Measurements from ENCODE around the gene CTSD. TPM values are rescaled to one million over a fixed set of nuclear protein-coding genes. Genes with fewer than 3 reads are reported as not detected.
A peak's percentile ranks its signal among the peaks of the same experiment; 100 is the strongest.

CTSD gene
- 194 to 199 TPM (median 198 TPM) in 3 replicates for total RNA-seq (2021)
- Bru-seq, nascent RNA, result percentile 62 among the genes with signal in this experiment
- long read RNA-seq, experiment 1, transcript CTSD-201 (9 exons, 2,123 nt), result major isoform, 623 of 696 reads
- long read RNA-seq, experiment 1, partial matches to known transcripts, result 56 of 696 reads
- long read RNA-seq, experiment 1, other reads (novel, unspliced or antisense), result 15 of 696 reads
- long read RNA-seq, experiment 2, transcript CTSD-201 (9 exons, 2,123 nt), result major isoform, 197 of 263 reads
- long read RNA-seq, experiment 2, partial matches to known transcripts, result 54 of 263 reads
- long read RNA-seq, experiment 2, other reads (novel, unspliced or antisense), result 11 of 263 reads
- long read RNA-seq, experiment 3, transcript CTSD-201 (9 exons, 2,123 nt), result major isoform, 132 of 149 reads
- long read RNA-seq, experiment 3, partial matches to known transcripts, result 13 of 149 reads
- long read RNA-seq, experiment 3, other reads (novel, unspliced or antisense), result 4 of 149 reads

DNA sequence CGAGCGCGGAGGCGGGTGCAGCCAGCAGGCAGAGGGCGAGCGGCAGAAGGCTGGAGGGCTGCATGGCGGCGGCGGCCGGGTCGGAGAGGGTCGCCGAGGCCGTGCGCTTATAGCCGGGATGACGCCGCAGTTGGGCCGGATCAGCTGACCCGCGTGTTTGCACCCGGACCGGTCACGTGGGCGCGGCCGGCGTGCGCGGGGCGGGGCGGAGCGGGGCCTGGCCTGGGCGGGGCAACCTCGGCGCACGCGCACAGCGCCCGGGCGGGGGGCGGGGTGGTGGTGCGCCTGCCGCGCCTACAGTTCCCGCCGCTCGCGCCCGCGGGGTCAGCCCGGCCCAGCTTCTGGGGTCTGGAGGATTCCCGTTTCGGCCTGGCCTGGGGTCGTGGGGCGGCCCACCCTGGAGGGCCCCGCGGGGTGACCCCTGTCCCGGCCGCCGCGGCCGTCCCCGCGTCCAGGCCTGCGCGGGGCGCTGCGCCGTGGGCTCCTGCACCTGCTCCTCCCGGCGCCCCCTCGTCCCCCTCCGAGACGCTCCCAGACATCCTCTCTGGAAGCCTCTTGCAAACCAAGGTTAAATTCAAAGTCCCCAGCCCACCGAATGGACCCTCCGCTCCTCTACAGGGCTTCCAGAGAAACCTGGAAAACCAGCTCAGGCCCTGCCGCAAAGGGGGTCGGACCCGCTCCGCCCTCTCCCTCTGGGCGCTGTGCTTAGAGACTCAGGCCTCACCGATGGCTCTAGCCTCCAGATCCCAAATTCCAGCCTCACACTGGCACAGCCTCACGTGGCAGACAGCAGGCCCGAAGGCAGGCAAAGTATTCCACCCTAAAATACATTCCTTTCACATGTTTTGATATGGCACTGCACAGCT lies at the start of gene CTSD:
TSS of gene CTSD (minus strand) at position 132 of the 866 bp plus-strand sequence. CDS start at position 64, 68 bp downstream.
- no peaks in the 10 kb centered on the region for H3K9me3 Mint-ChIP-seq
- CTCF ChIA-PET, result interaction anchor here (0.6 to 1.8 kb wide), 12 partner anchors 24 to 394 kb away, joined by 3 to 14 read pairs (median 5); no protein-coding TSS in a partner anchor
- peak within 1 kb of the TSS; percentile 93 for H3K4me3 Mint-ChIP-seq
- peak; percentile 73 for ATAC-seq
- H3K36me3 Mint-ChIP-seq, result no peaks in the 10 kb centered on the region
- 0 out of 2 replicates have a peak, but pooled peaks cover 3% of the 10 kb centered on the region for H3K27me3 Mint-ChIP-seq (ENCODE audit: low read depth)
- peak; percentile 87 for DNase-seq (ENCODE audit: low spot score)
- POLR2A ChIA-PET, result interaction anchor here (0.6 to 0.7 kb wide), 2 partner anchors 62 to 216 kb away, joined by 4 to 6 read pairs; no protein-coding TSS in a partner anchor
- 0 out of 2 replicates have a peak, but pooled peaks cover 3% of the 10 kb centered on the region for H3K4me1 Mint-ChIP-seq
- H3K27ac Mint-ChIP-seq, result peak within 1 kb of the TSS; percentile 91
- TF ChIP-seq, protein P1, sequence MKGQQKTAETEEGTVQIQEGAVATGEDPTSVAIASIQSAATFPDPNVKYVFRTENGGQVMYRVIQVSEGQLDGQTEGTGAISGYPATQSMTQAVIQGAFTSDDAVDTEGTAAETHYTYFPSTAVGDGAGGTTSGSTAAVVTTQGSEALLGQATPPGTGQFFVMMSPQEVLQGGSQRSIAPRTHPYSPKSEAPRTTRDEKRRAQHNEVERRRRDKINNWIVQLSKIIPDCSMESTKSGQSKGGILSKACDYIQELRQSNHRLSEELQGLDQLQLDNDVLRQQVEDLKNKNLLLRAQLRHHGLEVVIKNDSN (CRISPR knock-in tag; IDR thresholded peaks at IDR 0.05), result peak; percentile 96
- TF ChIP-seq SMAD3 (CRISPR knock-in tag; IDR thresholded peaks at IDR 0.05; ENCODE audit: borderline replicate concordance), result 0 out of 2 replicates have a peak, but pooled peaks have one; percentile 36
- TF ChIP-seq, protein P2, sequence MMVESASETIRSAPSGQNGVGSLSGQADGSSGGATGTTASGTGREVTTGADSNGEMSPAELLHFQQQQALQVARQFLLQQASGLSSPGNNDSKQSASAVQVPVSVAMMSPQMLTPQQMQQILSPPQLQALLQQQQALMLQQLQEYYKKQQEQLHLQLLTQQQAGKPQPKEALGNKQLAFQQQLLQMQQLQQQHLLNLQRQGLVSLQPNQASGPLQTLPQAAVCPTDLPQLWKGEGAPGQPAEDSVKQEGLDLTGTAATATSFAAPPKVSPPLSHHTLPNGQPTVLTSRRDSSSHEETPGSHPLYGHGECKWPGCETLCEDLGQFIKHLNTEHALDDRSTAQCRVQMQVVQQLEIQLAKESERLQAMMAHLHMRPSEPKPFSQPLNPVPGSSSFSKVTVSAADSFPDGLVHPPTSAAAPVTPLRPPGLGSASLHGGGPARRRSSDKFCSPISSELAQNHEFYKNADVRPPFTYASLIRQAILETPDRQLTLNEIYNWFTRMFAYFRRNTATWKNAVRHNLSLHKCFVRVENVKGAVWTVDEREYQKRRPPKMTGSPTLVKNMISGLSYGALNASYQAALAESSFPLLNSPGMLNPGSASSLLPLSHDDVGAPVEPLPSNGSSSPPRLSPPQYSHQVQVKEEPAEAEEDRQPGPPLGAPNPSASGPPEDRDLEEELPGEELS (CRISPR knock-in tag; IDR thresholded peaks at IDR 0.05), result peak; percentile 76; the same call in 1 of the 2 replicates
- TF ChIP-seq GABPB1 (CRISPR knock-in tag; IDR thresholded peaks at IDR 0.05), result peak; percentile 44; the same call in 1 of the 2 replicates
- peak; percentile 80 for TF ChIP-seq SP1 (CRISPR knock-in tag; conservative IDR thresholded peaks at IDR 0.05)
- TF ChIP-seq ZNF317 (CRISPR knock-in tag; IDR thresholded peaks at IDR 0.05; ENCODE audit: borderline replicate concordance, low read depth), result no peak; the same call in 1 of the 2 replicates
- TF ChIP-seq, protein P3, sequence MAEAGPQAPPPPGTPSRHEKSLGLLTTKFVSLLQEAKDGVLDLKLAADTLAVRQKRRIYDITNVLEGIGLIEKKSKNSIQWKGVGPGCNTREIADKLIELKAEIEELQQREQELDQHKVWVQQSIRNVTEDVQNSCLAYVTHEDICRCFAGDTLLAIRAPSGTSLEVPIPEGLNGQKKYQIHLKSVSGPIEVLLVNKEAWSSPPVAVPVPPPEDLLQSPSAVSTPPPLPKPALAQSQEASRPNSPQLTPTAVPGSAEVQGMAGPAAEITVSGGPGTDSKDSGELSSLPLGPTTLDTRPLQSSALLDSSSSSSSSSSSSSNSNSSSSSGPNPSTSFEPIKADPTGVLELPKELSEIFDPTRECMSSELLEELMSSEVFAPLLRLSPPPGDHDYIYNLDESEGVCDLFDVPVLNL (CRISPR knock-in tag; IDR thresholded peaks at IDR 0.05; ENCODE audit: borderline replicate concordance, low read depth), result no peak
- TF ChIP-seq, protein P4, sequence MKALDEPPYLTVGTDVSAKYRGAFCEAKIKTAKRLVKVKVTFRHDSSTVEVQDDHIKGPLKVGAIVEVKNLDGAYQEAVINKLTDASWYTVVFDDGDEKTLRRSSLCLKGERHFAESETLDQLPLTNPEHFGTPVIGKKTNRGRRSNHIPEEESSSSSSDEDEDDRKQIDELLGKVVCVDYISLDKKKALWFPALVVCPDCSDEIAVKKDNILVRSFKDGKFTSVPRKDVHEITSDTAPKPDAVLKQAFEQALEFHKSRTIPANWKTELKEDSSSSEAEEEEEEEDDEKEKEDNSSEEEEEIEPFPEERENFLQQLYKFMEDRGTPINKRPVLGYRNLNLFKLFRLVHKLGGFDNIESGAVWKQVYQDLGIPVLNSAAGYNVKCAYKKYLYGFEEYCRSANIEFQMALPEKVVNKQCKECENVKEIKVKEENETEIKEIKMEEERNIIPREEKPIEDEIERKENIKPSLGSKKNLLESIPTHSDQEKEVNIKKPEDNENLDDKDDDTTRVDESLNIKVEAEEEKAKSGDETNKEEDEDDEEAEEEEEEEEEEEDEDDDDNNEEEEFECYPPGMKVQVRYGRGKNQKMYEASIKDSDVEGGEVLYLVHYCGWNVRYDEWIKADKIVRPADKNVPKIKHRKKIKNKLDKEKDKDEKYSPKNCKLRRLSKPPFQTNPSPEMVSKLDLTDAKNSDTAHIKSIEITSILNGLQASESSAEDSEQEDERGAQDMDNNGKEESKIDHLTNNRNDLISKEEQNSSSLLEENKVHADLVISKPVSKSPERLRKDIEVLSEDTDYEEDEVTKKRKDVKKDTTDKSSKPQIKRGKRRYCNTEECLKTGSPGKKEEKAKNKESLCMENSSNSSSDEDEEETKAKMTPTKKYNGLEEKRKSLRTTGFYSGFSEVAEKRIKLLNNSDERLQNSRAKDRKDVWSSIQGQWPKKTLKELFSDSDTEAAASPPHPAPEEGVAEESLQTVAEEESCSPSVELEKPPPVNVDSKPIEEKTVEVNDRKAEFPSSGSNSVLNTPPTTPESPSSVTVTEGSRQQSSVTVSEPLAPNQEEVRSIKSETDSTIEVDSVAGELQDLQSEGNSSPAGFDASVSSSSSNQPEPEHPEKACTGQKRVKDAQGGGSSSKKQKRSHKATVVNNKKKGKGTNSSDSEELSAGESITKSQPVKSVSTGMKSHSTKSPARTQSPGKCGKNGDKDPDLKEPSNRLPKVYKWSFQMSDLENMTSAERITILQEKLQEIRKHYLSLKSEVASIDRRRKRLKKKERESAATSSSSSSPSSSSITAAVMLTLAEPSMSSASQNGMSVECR (CRISPR knock-in tag; IDR thresholded peaks at IDR 0.05; ENCODE audit: borderline replicate concordance), result peak; percentile 76; the same call in 1 of the 2 replicates
- TF ChIP-seq, protein P5, sequence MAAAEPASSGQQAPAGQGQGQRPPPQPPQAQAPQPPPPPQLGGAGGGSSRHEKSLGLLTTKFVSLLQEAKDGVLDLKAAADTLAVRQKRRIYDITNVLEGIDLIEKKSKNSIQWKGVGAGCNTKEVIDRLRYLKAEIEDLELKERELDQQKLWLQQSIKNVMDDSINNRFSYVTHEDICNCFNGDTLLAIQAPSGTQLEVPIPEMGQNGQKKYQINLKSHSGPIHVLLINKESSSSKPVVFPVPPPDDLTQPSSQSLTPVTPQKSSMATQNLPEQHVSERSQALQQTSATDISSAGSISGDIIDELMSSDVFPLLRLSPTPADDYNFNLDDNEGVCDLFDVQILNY (CRISPR knock-in tag; IDR thresholded peaks at IDR 0.05), result 0 out of 2 replicates have a peak, but pooled peaks have one; percentile 31
- TF ChIP-seq, protein P6, sequence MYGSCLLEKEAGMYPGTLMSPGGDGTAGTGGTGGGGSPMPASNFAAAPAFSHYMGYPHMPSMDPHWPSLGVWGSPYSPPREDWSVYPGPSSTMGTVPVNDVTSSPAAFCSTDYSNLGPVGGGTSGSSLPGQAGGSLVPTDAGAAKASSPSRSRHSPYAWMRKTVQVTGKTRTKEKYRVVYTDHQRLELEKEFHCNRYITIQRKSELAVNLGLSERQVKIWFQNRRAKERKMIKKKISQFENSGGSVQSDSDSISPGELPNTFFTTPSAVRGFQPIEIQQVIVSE (CRISPR knock-in tag; IDR thresholded peaks at IDR 0.05; ENCODE audit: borderline replicate concordance), result no peak
- no peak for TF ChIP-seq ZNF138 (CRISPR knock-in tag; conservative IDR thresholded peaks at IDR 0.05)
- TF ChIP-seq CREB1 (CRISPR knock-in tag; IDR thresholded peaks at IDR 0.05), result no peak
- TF ChIP-seq ETV6 (CRISPR knock-in tag; IDR thresholded peaks at IDR 0.05), result peak; percentile 63; the same call in 1 of the 2 replicates
- peak; percentile 76; the same call in 1 of the 2 replicates for TF ChIP-seq TEAD1 (CRISPR knock-in tag; IDR thresholded peaks at IDR 0.05)
- TF ChIP-seq NFE2L1 (CRISPR knock-in tag; IDR thresholded peaks at IDR 0.05), result peak; percentile 79; the same call in 1 of the 2 replicates
- 0 out of 2 replicates have a peak, but pooled peaks have one; percentile 20 for TF ChIP-seq TEAD4 (CRISPR knock-in tag; IDR thresholded peaks at IDR 0.05)
- TF ChIP-seq ZNF232 (CRISPR knock-in tag; IDR thresholded peaks at IDR 0.05), result peak; percentile 57; the same call in 1 of the 2 replicates
- TF ChIP-seq CREM (CRISPR knock-in tag; IDR thresholded peaks at IDR 0.05), result peak; percentile 65; the same call in 1 of the 2 replicates
- TF ChIP-seq, protein P7, sequence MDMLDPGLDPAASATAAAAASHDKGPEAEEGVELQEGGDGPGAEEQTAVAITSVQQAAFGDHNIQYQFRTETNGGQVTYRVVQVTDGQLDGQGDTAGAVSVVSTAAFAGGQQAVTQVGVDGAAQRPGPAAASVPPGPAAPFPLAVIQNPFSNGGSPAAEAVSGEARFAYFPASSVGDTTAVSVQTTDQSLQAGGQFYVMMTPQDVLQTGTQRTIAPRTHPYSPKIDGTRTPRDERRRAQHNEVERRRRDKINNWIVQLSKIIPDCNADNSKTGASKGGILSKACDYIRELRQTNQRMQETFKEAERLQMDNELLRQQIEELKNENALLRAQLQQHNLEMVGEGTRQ (CRISPR knock-in tag; IDR thresholded peaks at IDR 0.05), result peak; percentile 99
- TF ChIP-seq RORB (CRISPR knock-in tag; IDR thresholded peaks at IDR 0.05), result no peak
- TF ChIP-seq SMAD4 (CRISPR knock-in tag; IDR thresholded peaks at IDR 0.05), result no peak
- TF ChIP-seq FOXK1 (CRISPR knock-in tag; IDR thresholded peaks at IDR 0.05), result peak; percentile 99
- no peak for TF ChIP-seq JAZF1 (CRISPR knock-in tag; IDR thresholded peaks at IDR 0.05)
